ENCODE measurements around the gene DNAL4. TPM values are rescaled to one million over a fixed set of nuclear protein-coding genes. Genes with fewer than 3 reads are reported as not detected.

The DNAL4 gene
- total and polyA plus RNA-seq, 10 of the 15 experiments (the other 5 are each of a cell fraction or from before 2014, with no cell fraction given) = 0.35 to 8.5 (median 6.3) TPM; not detected in 1

- TF ChIP-seq ZNF274 (IDR thresholded peaks at IDR 0.05; ENCODE audit: insufficient read depth, insufficient read length) = no peak
- TF ChIP-seq YY1 (IDR thresholded peaks at IDR 0.05; ENCODE audit: low read depth, low read length) = no peak
- no peak for TF ChIP-seq IKZF1 (conservative IDR thresholded peaks at IDR 0.05)
- intact Hi-C loops (cut with micrococcal nuclease; ENCODE audit: unreplicated experiment) = no loop called here
- Histone ChIP-seq H3K27me3 (replicated peaks in 1 of 2; ENCODE audit: control insufficient read depth in 2 of 2, insufficient read depth in 2 of 2, low read length in 1 of 2) (no peaks in the 10 kb centered on the region), H3K36me3 (ENCODE audit: control insufficient read depth in 2 of 2, insufficient read depth in 2 of 2, low read length in 1 of 2) (peaks cover 36 to 66% of the 10 kb centered on the region in 2 experiments), H3K4me3 (no peak overlapping the region), H3K9ac (ENCODE audit: control insufficient read depth, insufficient read depth, low read length) (no peak overlapping the region), H3K4me1 (ENCODE audit: control insufficient read depth, insufficient read depth, low read length) (no peaks in the 10 kb centered on the region), H3K9me3 (replicated peaks; ENCODE audit: control insufficient read depth, insufficient read depth, low read length) (no peaks in the 10 kb centered on the region), H3K27ac (ENCODE audit: control insufficient read depth, insufficient read depth) (no peak overlapping the region), H3K79me2 (ENCODE audit: control insufficient read depth, insufficient read depth, low read length) (no peaks in the 10 kb centered on the region), H2AFZ (ENCODE audit: control insufficient read depth, low read depth, low read length) (no peak overlapping the region), H4K20me1 (ENCODE audit: control insufficient read depth, insufficient read depth) (no peaks in the 10 kb centered on the region), H3K4me2 (ENCODE audit: control insufficient read depth, insufficient read depth) (no peak overlapping the region)
- POLR2A ChIA-PET = no interaction called here
- ATAC-seq (no peak), FAIRE-seq (no peak), DNase-seq (ENCODE audit: low read depth, low spot score) (no peak)
- WGBS (ENCODE audit: insufficient coverage, insufficient replicate concordance, low lambda C conversion rate, missing lambda C conversion rate) = 81% methylated on average over 10 of the region's 10 CpGs
- RAD21 ChIA-PET (ENCODE audit: unreplicated experiment) = no interaction called here
- in situ Hi-C loops (cut with MboI) = no loop called here
- CTCF ChIA-PET = no interaction called here
- SMC1A ChIA-PET (ENCODE audit: uncharacterized antibody, unreplicated experiment) = no interaction called here
- no TSS peak for BruUV-seq (replicated peaks)
These were observed 52.4 kb downstream of the DNAL4 start for GRCh38 chr22:38741576-38741975.

GRCh38 chr22:38741166-38741565, 52.8 kb downstream of the DNAL4 start:
- intact Hi-C loops (cut with micrococcal nuclease; ENCODE audit: unreplicated experiment) = no loop called here
- Histone ChIP-seq H3K9ac (ENCODE audit: control insufficient read depth, insufficient read depth, low read length) (no peak overlapping the region), H3K27ac (ENCODE audit: control insufficient read depth, insufficient read depth) (no peak overlapping the region), H3K36me3 (ENCODE audit: control insufficient read depth in 2 of 2, insufficient read depth in 2 of 2, low read length in 1 of 2) (peaks cover 37 to 65% of the 10 kb centered on the region in 2 experiments), H3K4me1 (ENCODE audit: control insufficient read depth, insufficient read depth, low read length) (no peaks in the 10 kb centered on the region), H4K20me1 (ENCODE audit: control insufficient read depth, insufficient read depth) (no peaks in the 10 kb centered on the region), H3K27me3 (replicated peaks in 1 of 2; ENCODE audit: control insufficient read depth in 2 of 2, insufficient read depth in 2 of 2, low read length in 1 of 2) (no peaks in the 10 kb centered on the region), H3K4me3 (no peak overlapping the region), H3K9me3 (replicated peaks; ENCODE audit: control insufficient read depth, insufficient read depth, low read length) (no peaks in the 10 kb centered on the region), H2AFZ (ENCODE audit: control insufficient read depth, low read depth, low read length) (no peak overlapping the region), H3K4me2 (ENCODE audit: control insufficient read depth, insufficient read depth) (no peak overlapping the region), H3K79me2 (ENCODE audit: control insufficient read depth, insufficient read depth, low read length) (no peaks in the 10 kb centered on the region)
- BruUV-seq (replicated peaks) = no TSS peak
- ChIA-PET SMC1A (ENCODE audit: uncharacterized antibody, unreplicated experiment) (no interaction called here), POLR2A (no interaction called here), CTCF (interaction anchor here (1.1 kb wide), 2 partner anchors 25 to 27 kb away, joined by 3 read pairs; no protein-coding TSS in a partner anchor), RAD21 (ENCODE audit: unreplicated experiment) (no interaction called here)
- in situ Hi-C loops (cut with MboI) = no loop called here
- TF ChIP-seq KDM1A (IDR thresholded peaks at IDR 0.05; ENCODE audit: borderline replicate concordance) (no peak), ATF3 (IDR thresholded peaks at IDR 0.05; ENCODE audit: borderline replicate concordance, extremely low read depth, low read depth, low read length) (no peak), HDGF (IDR thresholded peaks at IDR 0.05) (no peak), PAX5 (IDR thresholded peaks at IDR 0.05; ENCODE audit: borderline replicate concordance, low read depth, low read length) (no peak), BRCA1 (IDR thresholded peaks at IDR 0.05; ENCODE audit: low read depth, low read length) (no peak), NR2F1 (conservative IDR thresholded peaks at IDR 0.05) (no peak), MTA2 (IDR thresholded peaks at IDR 0.05; ENCODE audit: low read depth) (no peak), BMI1 (IDR thresholded peaks at IDR 0.05; ENCODE audit: borderline replicate concordance) (no peak), SRF (IDR thresholded peaks at IDR 0.05; ENCODE audit: low read depth in 2 of 2, low read length in 2 of 2) (no peak), DPF2 (IDR thresholded peaks at IDR 0.05) (no peak), MYB (IDR thresholded peaks at IDR 0.05; ENCODE audit: borderline replicate concordance, low read depth, low read length) (no peak), PBX3 (IDR thresholded peaks at IDR 0.05; ENCODE audit: insufficient replicate concordance, low read depth, low read length) (no peak), IRF3 (IDR thresholded peaks at IDR 0.05) (no peak)
- 94% methylated on average over 9 of the region's 9 CpGs for WGBS (ENCODE audit: insufficient coverage, insufficient replicate concordance, low lambda C conversion rate, missing lambda C conversion rate)
- FAIRE-seq = no peak
- DNase-seq (ENCODE audit: low read depth, low spot score) = no peak
- ATAC-seq = no peak
